Kidney epithelial cell (primary cell): ENCODE data around the gene ZNF764. TPM values are rescaled to one million over a fixed set of nuclear protein-coding genes. Genes with fewer than 3 reads are reported as not detected.

Source experiments
- DNase-seq: peaks from one replicate; pipeline ENCODE4 v3.0.0-alpha.2; 2010; ENCODE audit warnings: low read depth
- H3K27me3 ChIP-seq: 2 replicates; pipeline ENCODE4 v1.6.0; 2011; ENCODE audit warnings: low read length; ENCODE audit not compliant: control insufficient read depth, insufficient read depth
- H3K36me3 ChIP-seq: 2 replicates; pipeline ENCODE4 v1.5.1; 2011; ENCODE audit warnings: low read length; ENCODE audit not compliant: control insufficient read depth, insufficient read depth
- H3K4me3 ChIP-seq: 2 replicates; pipeline ENCODE4 v1.5.1; 2011; ENCODE audit warnings: low read depth, mild to moderate bottlenecking, control low read depth, low read length
- CTCF ChIP-seq: IDR thresholded peaks from 2 replicates; pipeline ENCODE4 v1.5.1; 2011; ENCODE audit warnings: mild to moderate bottlenecking, moderate library complexity, low read length, control low read depth, inconsistent platforms; ENCODE audit not compliant: insufficient read depth, poor library complexity, severe bottlenecking
- total RNA-seq: library from RNA; depleted of rRNA; stranded (reverse); fragments of >200 nt; gene quantifications from 2 replicates; pipeline ENCODE4 v1.2.3, GENCODE V29; 2015

ZNF764 gene
- total RNA-seq, 1 donor from 2014 or later = 8.5 TPM

- TF ChIP-seq CTCF = no peak
- no peaks in the 10 kb centered on the region for H3K27me3 ChIP-seq
- H3K4me3 ChIP-seq = no peak overlapping the region
- H3K36me3 ChIP-seq = peaks cover 1% of the 10 kb centered on the region
- no peak for DNase-seq
These were observed 2.1 kb downstream of the ZNF764 start for GRCh38 chr16:30556125-30556473.

- Histone ChIP-seq H3K4me3 (no peak overlapping the region), H3K27me3 (no peaks in the 10 kb centered on the region), H3K36me3 (peaks cover 1% of the 10 kb centered on the region)
- DNase-seq = no peak
- TF ChIP-seq CTCF = no peak
These were observed 2.7 kb downstream of the ZNF764 start for GRCh38 chr16:30555315-30556124.

DNA sequence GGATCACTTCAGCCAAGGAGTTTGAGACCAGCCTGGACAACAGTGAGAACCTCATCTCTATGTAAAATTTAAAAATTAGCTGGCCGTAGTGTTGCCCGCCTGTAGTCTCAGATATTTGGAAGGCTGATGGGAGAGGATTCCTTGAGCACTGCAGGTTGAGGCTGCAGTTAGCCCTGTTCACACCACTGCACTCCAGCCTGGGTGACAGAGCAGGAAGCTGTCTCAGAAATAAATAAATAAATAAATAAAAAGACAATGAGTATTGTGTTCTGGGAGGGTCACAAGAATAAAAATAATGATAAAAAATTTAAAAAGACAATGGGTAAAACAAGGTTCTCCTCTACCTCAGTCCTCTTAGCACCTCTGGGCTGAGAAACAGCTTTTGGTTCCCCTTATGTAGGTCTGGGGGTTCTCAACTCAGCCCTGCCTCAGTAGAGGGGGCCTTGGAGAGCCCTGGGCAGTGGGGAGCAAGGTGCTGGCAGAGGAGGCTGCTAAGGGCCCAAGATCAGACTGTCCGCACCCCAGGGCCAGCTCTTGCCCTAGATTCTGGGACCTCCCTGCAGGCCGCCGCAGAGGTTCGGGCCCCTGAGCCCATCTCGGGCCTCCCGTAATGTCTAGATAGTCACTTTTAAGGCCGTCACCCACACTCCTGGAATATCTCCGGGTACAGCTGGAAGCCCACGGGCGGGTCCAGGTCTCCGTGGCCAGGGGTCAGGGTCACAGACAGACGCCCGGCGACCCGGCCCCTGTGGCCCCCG, 3.4 kb downstream of the ZNF764 start:
- no peak for DNase-seq
- H3K36me3 ChIP-seq = peaks cover 1% of the 10 kb centered on the region
- no peak overlapping the region for H3K4me3 ChIP-seq
- H3K27me3 ChIP-seq = no peaks in the 10 kb centered on the region
- TF ChIP-seq CTCF = no peak

- no peak for TF ChIP-seq CTCF
- no peak for DNase-seq
- Histone ChIP-seq H3K4me3 (no peak overlapping the region), H3K27me3 (no peaks in the 10 kb centered on the region), H3K36me3 (peaks cover 1% of the 10 kb centered on the region)
These were observed 4.7 kb downstream of the ZNF764 start for GRCh38 chr16:30553393-30553899.

DNA sequence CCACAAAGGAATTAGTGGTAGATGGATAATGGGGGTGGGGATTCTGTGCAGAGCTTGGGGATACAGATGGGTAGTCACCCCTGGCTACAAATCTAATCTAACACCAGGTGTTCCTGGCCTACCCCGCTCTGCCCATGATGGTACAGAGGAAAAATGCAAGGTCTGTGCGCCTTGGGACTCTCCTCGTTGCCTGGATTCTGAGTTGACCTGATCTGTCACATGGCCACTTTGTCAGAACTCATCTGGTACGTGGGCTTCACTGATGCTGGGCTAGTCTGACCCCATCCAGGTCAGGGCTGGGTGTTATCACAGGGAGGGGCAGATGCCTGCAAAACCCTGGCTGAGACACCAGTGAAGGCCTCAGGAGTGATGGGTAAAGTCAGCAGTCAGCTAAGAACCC, 5.2 kb downstream of the ZNF764 start:
- TF ChIP-seq CTCF = no peak
- Histone ChIP-seq H3K27me3 (no peaks in the 10 kb centered on the region), H3K4me3 (no peak overlapping the region), H3K36me3 (peaks cover 1% of the 10 kb centered on the region)
- DNase-seq = no peak
